ENCODE results near the gene CCNQ. TPM values are rescaled to one million over a fixed set of nuclear protein-coding genes. Genes with fewer than 3 reads are reported as not detected.

Gene CCNQ
- total and polyA plus RNA-seq, 2 donors from 2014 or later: 14.6 to 35.4 TPM

- no peaks in the 10 kb centered on the region for H3K27me3 ChIP-seq (ENCODE audit: control insufficient read depth, insufficient read depth, low read length)
Measured at GRCh38 chrX:153600921-153601320, 2.0 kb upstream of the CCNQ start.

GRCh38 chrX:153600032-153600373, 1.1 kb upstream of the CCNQ start:
- Histone ChIP-seq H3K4me3 (ENCODE audit: low read length in 3 of 3) (peak overlapping the region; percentile 71 to 76 (median 74)), H3K27me3 (ENCODE audit: control insufficient read depth, insufficient read depth, low read length) (no peaks in the 10 kb centered on the region)
- FAIRE-seq: no peak

More at GRCh38 chrX:153600921-153601320, 2.0 kb upstream of the CCNQ start:
- Histone ChIP-seq H3K9ac (ENCODE audit: low read length in 3 of 3) (no peak overlapping the region), H3K4me3 (ENCODE audit: low read length in 3 of 3) (no peak overlapping the region), H3K27ac (ENCODE audit: low read depth in 2 of 2, low read length in 2 of 2) (no peak overlapping the region), H3K4me1 (ENCODE audit: control insufficient read depth in 2 of 3, insufficient read depth in 2 of 3, low read depth in 1 of 3, low read length in 3 of 3) (peaks cover 0 to 12% (median 0%) of the 10 kb centered on the region in 3 donors), H3K9me3 (ENCODE audit: control insufficient read depth in 2 of 3, insufficient read depth in 1 of 3, low read length in 3 of 3) (no peaks in the 10 kb centered on the region), H3K36me3 (ENCODE audit: control insufficient read depth in 2 of 3, insufficient read depth in 3 of 3, low read length in 3 of 3) (no peaks in the 10 kb centered on the region)
- FAIRE-seq (no peak), DNase-seq (peak in 1 of 5 donors; percentile 68)
- intact Hi-C loops (cut with DNase I): no loop called here
- no peak for TF ChIP-seq CTCF (IDR thresholded peaks at IDR 0.05; ENCODE audit: borderline replicate concordance, extremely low read depth, insufficient read depth)

GRCh38 chrX:153599192-153600031, 473 bp upstream of the CCNQ start:
- FAIRE-seq (no peak), DNase-seq (peak; percentile 90 to 96 (median 93))
- Histone ChIP-seq H3K9ac (ENCODE audit: low read length in 3 of 3) (peak overlapping the region in 2 of 3 donors; percentile 45 to 53), H3K36me3 (ENCODE audit: control insufficient read depth in 2 of 3, insufficient read depth in 3 of 3, low read length in 3 of 3) (peaks cover 0 to 4% (median 0%) of the 10 kb centered on the region in 3 donors), H3K9me3 (ENCODE audit: control insufficient read depth in 2 of 3, insufficient read depth in 1 of 3, low read length in 3 of 3) (no peaks in the 10 kb centered on the region), H3K4me1 (ENCODE audit: control insufficient read depth in 2 of 3, insufficient read depth in 2 of 3, low read depth in 1 of 3, low read length in 3 of 3) (peaks cover 0 to 12% (median 0%) of the 10 kb centered on the region in 3 donors), H3K27me3 (ENCODE audit: control insufficient read depth, insufficient read depth, low read length) (no peaks in the 10 kb centered on the region), H3K27ac (ENCODE audit: low read depth in 2 of 2, low read length in 2 of 2) (peak overlapping the region in 1 of 2 donors; percentile 37), H3K4me3 (ENCODE audit: low read length in 3 of 3) (peak overlapping the region; percentile 71 to 76 (median 74))
- intact Hi-C loops (cut with DNase I): no loop called here
- TF ChIP-seq CTCF (IDR thresholded peaks at IDR 0.05; ENCODE audit: borderline replicate concordance, extremely low read depth, insufficient read depth): no peak

More at GRCh38 chrX:153600032-153600373, 1.1 kb upstream of the CCNQ start:
- no peak for TF ChIP-seq CTCF (IDR thresholded peaks at IDR 0.05; ENCODE audit: borderline replicate concordance, extremely low read depth, insufficient read depth)
- peak overlapping the region in 2 of 3 donors; percentile 45 to 53 for H3K9ac ChIP-seq (ENCODE audit: low read length in 3 of 3)
- no peaks in the 10 kb centered on the region for H3K36me3 ChIP-seq (ENCODE audit: control insufficient read depth in 2 of 3, insufficient read depth in 3 of 3, low read length in 3 of 3)
- H3K4me1 ChIP-seq (ENCODE audit: control insufficient read depth in 2 of 3, insufficient read depth in 2 of 3, low read depth in 1 of 3, low read length in 3 of 3): peaks cover 0 to 12% (median 0%) of the 10 kb centered on the region in 3 donors
- H3K27ac ChIP-seq (ENCODE audit: low read depth in 2 of 2, low read length in 2 of 2): no peak overlapping the region
- no peaks in the 10 kb centered on the region for H3K9me3 ChIP-seq (ENCODE audit: control insufficient read depth in 2 of 3, insufficient read depth in 1 of 3, low read length in 3 of 3)
- intact Hi-C loops (cut with DNase I): no loop called here
- no peak for DNase-seq
